Nucleus accumbens (tissue), 56 donors: Measurements from ENCODE around the gene TM4SF4.
A peak's percentile ranks its signal among the peaks of the same experiment; 100 is the strongest.

ENCODE experiments used
- DNase-seq, 56 donors: peaks; one replicate each; lab custom pipeline; 2025; lab: John Stamatoyannopoulos, UW

The TM4SF4 gene

GRCh38 chr3:149538371-149538770, 63.9 kb downstream of the TM4SF4 start:
- DNase-seq = no peak

- no peak for DNase-seq
These were observed 66.6 kb downstream of the TM4SF4 start for GRCh38 chr3:149541091-149541491.

- DNase-seq = no peak
These were observed 68.1 kb downstream of the TM4SF4 start for GRCh38 chr3:149542375-149543312.

- DNase-seq = no peak
These were observed 70.6 kb downstream of the TM4SF4 start for GRCh38 chr3:149545049-149545448.

GRCh38 chr3:149547413-149547812, 72.9 kb downstream of the TM4SF4 start:
- DNase-seq = peak in 19 of 56 donors; percentile 4 to 68 (median 35)

- peak in 8 of 56 donors; percentile 1 to 37 (median 14) for DNase-seq
These were observed 73.6 kb downstream of the TM4SF4 start for GRCh38 chr3:149547954-149548668.

GRCh38 chr3:149548669-149549065, 74.2 kb downstream of the TM4SF4 start:
- DNase-seq = no peak

- no peak for DNase-seq
These were observed 77.0 kb downstream of the TM4SF4 start for GRCh38 chr3:149551500-149551899.

- no peak for DNase-seq
These were observed 78.2 kb downstream of the TM4SF4 start for GRCh38 chr3:149552700-149553099.
